Osteocyte (in vitro differentiated cells): ENCODE results near the gene LCT. TPM values are rescaled to one million over a fixed set of nuclear protein-coding genes. Genes with fewer than 3 reads are reported as not detected.

Experiments
- DNase-seq: peaks from one replicate; pipeline ENCODE4 v3.0.0; 2021; ENCODE audit warnings: mixed read lengths; ENCODE audit not compliant: unreplicated experiment; ENCODE audit errors: extremely low spot score
- H3K27ac Mint-ChIP-seq: one replicate; pipeline ENCODE4 v1.8.0; 2021; ENCODE audit warnings: mild to moderate bottlenecking, mixed read lengths; ENCODE audit not compliant: unreplicated experiment
- H3K27me3 Mint-ChIP-seq: one replicate; pipeline ENCODE4 v1.8.0; 2021; ENCODE audit warnings: mixed read lengths; ENCODE audit not compliant: unreplicated experiment
- H3K36me3 Mint-ChIP-seq: one replicate; pipeline ENCODE4 v1.8.0; 2021; ENCODE audit warnings: mixed read lengths; ENCODE audit not compliant: unreplicated experiment
- H3K4me1 Mint-ChIP-seq: one replicate; pipeline ENCODE4 v1.8.0; 2021; ENCODE audit warnings: mixed read lengths; ENCODE audit not compliant: unreplicated experiment
- H3K4me3 Mint-ChIP-seq: one replicate; pipeline ENCODE4 v1.8.0; 2021; ENCODE audit warnings: mild to moderate bottlenecking, moderate library complexity, mixed read lengths; ENCODE audit not compliant: unreplicated experiment
- H3K9me3 Mint-ChIP-seq: one replicate; pipeline ENCODE4 v1.8.0; 2021; ENCODE audit warnings: mixed read lengths; ENCODE audit not compliant: unreplicated experiment
- total RNA-seq: library from RNA; stranded (reverse); gene quantifications from 2 replicates; pipeline ENCODE4 v1.2.1, GENCODE V29; 2021
- TF ChIP-seq, protein P1 (sequence below): fragments of 200-600 bp; sonication (generic); IDR thresholded peaks from 2 replicates; pipeline ENCODE4 v1.5.0; 2021; ENCODE audit warnings: antibody characterized with exemption, mild to moderate bottlenecking, moderate library complexity

Gene LCT
- total RNA-seq, 1 donor from 2014 or later = not detected

- H3K27me3 Mint-ChIP-seq = no peaks in the 10 kb centered on the region
- TF ChIP-seq, protein P1, sequence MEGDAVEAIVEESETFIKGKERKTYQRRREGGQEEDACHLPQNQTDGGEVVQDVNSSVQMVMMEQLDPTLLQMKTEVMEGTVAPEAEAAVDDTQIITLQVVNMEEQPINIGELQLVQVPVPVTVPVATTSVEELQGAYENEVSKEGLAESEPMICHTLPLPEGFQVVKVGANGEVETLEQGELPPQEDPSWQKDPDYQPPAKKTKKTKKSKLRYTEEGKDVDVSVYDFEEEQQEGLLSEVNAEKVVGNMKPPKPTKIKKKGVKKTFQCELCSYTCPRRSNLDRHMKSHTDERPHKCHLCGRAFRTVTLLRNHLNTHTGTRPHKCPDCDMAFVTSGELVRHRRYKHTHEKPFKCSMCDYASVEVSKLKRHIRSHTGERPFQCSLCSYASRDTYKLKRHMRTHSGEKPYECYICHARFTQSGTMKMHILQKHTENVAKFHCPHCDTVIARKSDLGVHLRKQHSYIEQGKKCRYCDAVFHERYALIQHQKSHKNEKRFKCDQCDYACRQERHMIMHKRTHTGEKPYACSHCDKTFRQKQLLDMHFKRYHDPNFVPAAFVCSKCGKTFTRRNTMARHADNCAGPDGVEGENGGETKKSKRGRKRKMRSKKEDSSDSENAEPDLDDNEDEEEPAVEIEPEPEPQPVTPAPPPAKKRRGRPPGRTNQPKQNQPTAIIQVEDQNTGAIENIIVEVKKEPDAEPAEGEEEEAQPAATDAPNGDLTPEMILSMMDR = no peak
- DNase-seq = no peak
- H3K9me3 Mint-ChIP-seq = peaks cover 5% of the 10 kb centered on the region
- peaks cover 7% of the 10 kb centered on the region for H3K36me3 Mint-ChIP-seq
- H3K27ac Mint-ChIP-seq = peak overlapping the region; percentile 79
- H3K4me3 Mint-ChIP-seq = no peak overlapping the region
- H3K4me1 Mint-ChIP-seq = peaks cover 37% of the 10 kb centered on the region
These were observed 45.4 kb downstream of the LCT start for GRCh38 chr2:135791418-135792190.

GRCh38 chr2:135790423-135790822 is 46.6 kb downstream of the LCT start:
- DNase-seq = no peak
- Mint-ChIP-seq H3K36me3 (peaks cover 14% of the 10 kb centered on the region), H3K4me1 (peaks cover 38% of the 10 kb centered on the region), H3K9me3 (peaks cover 9% of the 10 kb centered on the region), H3K4me3 (no peak overlapping the region), H3K27ac (no peak overlapping the region), H3K27me3 (no peaks in the 10 kb centered on the region)
- TF ChIP-seq, protein P1 = no peak

- Mint-ChIP-seq H3K36me3 (peaks cover 46% of the 10 kb centered on the region), H3K9me3 (peaks cover 9% of the 10 kb centered on the region)
These were observed 50.2 kb downstream of the LCT start for GRCh38 chr2:135786823-135787222.

DNA sequence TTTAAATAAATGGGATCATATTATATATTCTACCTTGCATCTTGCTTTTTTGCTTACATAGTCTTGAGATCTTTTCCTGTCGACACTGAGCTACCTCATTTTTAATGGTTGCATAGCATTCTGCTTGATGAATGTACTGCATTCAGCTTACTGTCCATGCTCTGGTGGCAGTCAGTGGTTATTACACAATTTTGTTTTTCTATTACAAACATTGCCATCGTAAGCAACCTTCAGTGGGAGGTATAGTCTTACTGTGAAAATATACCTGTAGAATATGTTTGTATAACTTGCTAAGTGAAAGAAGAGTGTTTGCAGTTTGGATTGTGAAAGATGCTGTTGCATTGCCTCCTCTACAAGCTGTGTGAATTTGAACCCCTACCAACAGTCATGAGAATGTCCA is 52.0 kb downstream of the LCT start:
- no peak overlapping the region for H3K27ac Mint-ChIP-seq

More at GRCh38 chr2:135786823-135787222, 50.2 kb downstream of the LCT start:
- DNase-seq = no peak
- no peaks in the 10 kb centered on the region for H3K27me3 Mint-ChIP-seq
- H3K4me1 Mint-ChIP-seq = peaks cover 33% of the 10 kb centered on the region
- no peak overlapping the region for H3K4me3 Mint-ChIP-seq
- peak overlapping the region; percentile 83 for H3K27ac Mint-ChIP-seq
- TF ChIP-seq, protein P1 = no peak

GRCh38 chr2:135783439-135783838 is 53.5 kb downstream of the LCT start:
- no peak overlapping the region for H3K4me3 Mint-ChIP-seq
- TF ChIP-seq, protein P1 = no peak
- peaks cover 69% of the 10 kb centered on the region for H3K36me3 Mint-ChIP-seq
- H3K27ac Mint-ChIP-seq = no peak overlapping the region
- DNase-seq = no peak
- H3K4me1 Mint-ChIP-seq = peaks cover 22% of the 10 kb centered on the region
- peaks cover 9% of the 10 kb centered on the region for H3K9me3 Mint-ChIP-seq
- H3K27me3 Mint-ChIP-seq = no peaks in the 10 kb centered on the region

More for the DNA sequence above, 52.0 kb downstream of the LCT start:
- H3K27me3 Mint-ChIP-seq = no peaks in the 10 kb centered on the region
- H3K4me1 Mint-ChIP-seq = peaks cover 22% of the 10 kb centered on the region
- TF ChIP-seq, protein P1 = no peak
- DNase-seq = no peak
- H3K4me3 Mint-ChIP-seq = no peak overlapping the region
- peaks cover 59% of the 10 kb centered on the region for H3K36me3 Mint-ChIP-seq
- peaks cover 9% of the 10 kb centered on the region for H3K9me3 Mint-ChIP-seq
